ENCODE results near the gene CNTN3. TPM values are rescaled to one million over a fixed set of nuclear protein-coding genes. Genes with fewer than 3 reads are reported as not detected.

The CNTN3 gene
- total RNA-seq, 1 donor from 2014 or later, result not detected

DNA sequence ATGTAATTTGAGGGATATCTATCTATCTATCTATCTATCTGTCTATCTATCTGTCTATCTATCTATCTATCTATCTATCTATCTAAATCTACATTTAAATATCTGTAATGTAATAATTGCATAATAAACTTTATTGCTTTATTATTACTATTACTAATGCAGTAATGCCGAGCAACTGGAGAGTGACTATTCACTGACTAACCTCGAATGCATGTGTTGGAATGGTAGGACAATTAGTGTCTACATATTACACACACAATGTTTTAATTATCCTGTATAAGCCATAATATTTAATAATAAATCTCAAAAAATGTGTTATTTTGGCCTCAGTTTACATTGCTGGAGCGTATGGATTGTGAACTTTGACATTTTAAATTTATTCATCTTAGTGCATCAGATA, 25.2 kb upstream of the CNTN3 start:
- H3K27me3 Mint-ChIP-seq, result no peaks in the 10 kb centered on the region
- no peak overlapping the region for H3K4me3 Mint-ChIP-seq
- ChIA-PET POLR2A (no interaction called here), CTCF (no interaction called here)
- no peaks in the 10 kb centered on the region for H3K4me1 Mint-ChIP-seq
- no peaks in the 10 kb centered on the region for H3K36me3 Mint-ChIP-seq (ENCODE audit: low read depth)
- TF ChIP-seq, protein P1, sequence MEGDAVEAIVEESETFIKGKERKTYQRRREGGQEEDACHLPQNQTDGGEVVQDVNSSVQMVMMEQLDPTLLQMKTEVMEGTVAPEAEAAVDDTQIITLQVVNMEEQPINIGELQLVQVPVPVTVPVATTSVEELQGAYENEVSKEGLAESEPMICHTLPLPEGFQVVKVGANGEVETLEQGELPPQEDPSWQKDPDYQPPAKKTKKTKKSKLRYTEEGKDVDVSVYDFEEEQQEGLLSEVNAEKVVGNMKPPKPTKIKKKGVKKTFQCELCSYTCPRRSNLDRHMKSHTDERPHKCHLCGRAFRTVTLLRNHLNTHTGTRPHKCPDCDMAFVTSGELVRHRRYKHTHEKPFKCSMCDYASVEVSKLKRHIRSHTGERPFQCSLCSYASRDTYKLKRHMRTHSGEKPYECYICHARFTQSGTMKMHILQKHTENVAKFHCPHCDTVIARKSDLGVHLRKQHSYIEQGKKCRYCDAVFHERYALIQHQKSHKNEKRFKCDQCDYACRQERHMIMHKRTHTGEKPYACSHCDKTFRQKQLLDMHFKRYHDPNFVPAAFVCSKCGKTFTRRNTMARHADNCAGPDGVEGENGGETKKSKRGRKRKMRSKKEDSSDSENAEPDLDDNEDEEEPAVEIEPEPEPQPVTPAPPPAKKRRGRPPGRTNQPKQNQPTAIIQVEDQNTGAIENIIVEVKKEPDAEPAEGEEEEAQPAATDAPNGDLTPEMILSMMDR (IDR thresholded peaks at IDR 0.05), result no peak
- ATAC-seq (ENCODE audit: low read depth), result no peak
- peaks cover 4% of the 10 kb centered on the region for H3K9me3 Mint-ChIP-seq
- no peak overlapping the region for H3K27ac Mint-ChIP-seq
- DNase-seq, result no peak
- intact Hi-C loops (cut with micrococcal nuclease), result no loop called here

DNA sequence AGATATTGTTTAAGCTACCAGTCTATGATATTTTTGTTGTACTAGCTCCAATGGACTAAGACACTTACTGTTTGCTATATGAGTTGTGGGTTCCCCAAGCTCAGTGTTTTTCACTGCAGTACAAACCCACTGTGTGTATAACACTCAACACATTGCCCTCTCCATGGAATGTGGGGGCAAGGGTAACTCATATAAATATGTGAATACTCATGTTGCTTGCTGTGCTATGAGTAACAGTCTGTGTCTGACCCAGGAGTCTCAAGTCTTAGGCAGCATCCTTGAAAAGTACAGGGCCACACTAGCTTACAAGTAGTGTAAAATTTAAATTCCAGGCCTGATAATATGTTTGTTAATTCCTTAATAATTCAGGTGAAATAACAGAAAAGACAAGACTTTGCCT, 22.5 kb upstream of the CNTN3 start:
- ATAC-seq (ENCODE audit: low read depth) (no peak), DNase-seq (no peak)
- TF ChIP-seq, protein P1 (IDR thresholded peaks at IDR 0.05), result no peak
- no peaks in the 10 kb centered on the region for H3K27me3 Mint-ChIP-seq
- intact Hi-C loops (cut with micrococcal nuclease), result no loop called here
- H3K4me3 Mint-ChIP-seq, result no peak overlapping the region
- ChIA-PET POLR2A (no interaction called here), CTCF (no interaction called here)
- H3K9me3 Mint-ChIP-seq, result peaks cover 2% of the 10 kb centered on the region
- no peaks in the 10 kb centered on the region for H3K36me3 Mint-ChIP-seq (ENCODE audit: low read depth)
- H3K27ac Mint-ChIP-seq, result no peak overlapping the region
- H3K4me1 Mint-ChIP-seq, result no peaks in the 10 kb centered on the region

DNA sequence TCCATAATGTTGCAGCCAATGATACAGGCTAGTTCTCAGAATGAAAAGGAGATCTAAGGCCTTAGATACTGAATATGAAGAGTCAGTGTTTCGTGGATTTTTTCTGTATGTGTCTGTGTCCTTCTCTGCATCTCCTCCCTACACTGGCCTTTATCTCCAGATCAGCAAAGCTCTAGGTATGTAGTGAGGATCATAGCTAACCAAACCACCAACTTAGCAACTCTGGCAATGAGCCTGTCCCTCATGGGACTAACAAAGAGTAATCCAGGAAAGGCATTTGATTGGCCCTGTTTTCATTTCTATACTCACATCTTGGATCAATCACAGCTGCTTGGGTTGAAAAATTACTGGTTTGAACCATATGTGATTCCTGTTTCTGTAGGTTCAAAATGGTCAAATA, 18.6 kb upstream of the CNTN3 start:
- Mint-ChIP-seq H3K27me3 (no peaks in the 10 kb centered on the region), H3K27ac (no peak overlapping the region), H3K4me3 (no peak overlapping the region), H3K36me3 (ENCODE audit: low read depth) (no peaks in the 10 kb centered on the region), H3K4me1 (no peaks in the 10 kb centered on the region), H3K9me3 (no peaks in the 10 kb centered on the region)
- CTCF ChIA-PET, result no interaction called here
- intact Hi-C loops (cut with micrococcal nuclease), result no loop called here
- no peak for ATAC-seq (ENCODE audit: low read depth)
- TF ChIP-seq, protein P1 (IDR thresholded peaks at IDR 0.05), result no peak
- POLR2A ChIA-PET, result no interaction called here
- DNase-seq, result no peak

DNA sequence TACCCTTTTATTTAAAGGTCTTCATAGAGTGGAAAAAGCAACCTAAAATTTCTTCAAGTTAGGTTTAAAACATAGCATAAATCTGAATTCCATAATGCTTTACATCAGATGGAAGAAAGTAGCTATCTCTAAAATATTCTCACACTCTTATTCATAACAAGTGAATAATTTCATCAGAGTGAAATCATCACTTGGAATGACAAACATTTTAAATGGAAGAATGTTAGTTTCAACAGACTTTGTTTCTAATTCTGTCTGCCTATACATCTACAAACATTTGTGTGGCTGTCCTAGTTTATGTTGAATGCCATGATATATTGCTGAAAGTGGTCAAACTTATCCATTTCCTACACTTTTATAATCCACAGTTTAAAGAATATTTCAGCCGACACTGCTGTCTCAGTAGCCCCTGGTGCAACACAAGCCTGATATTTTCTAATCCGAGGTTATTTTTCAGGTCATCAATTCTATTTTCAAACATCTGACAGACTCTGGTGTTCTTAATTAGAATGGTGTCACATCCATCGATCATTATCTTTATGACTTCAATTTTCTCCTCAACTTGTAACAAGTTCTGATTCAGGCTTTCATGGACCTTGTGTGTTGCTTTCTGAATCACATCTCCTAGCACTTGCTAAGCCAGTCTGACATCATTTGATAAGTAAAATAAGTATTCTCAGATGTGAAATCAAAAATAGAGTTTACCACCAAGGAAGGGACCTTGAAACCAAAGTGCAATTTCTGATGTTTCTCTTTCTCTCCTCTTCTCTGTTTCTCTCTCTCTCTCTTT, 17.1 kb upstream of the CNTN3 start:
- H3K27me3 Mint-ChIP-seq, result no peaks in the 10 kb centered on the region
- no peak overlapping the region for H3K27ac Mint-ChIP-seq
- intact Hi-C loops (cut with micrococcal nuclease), result no loop called here
- ChIA-PET CTCF (no interaction called here), POLR2A (no interaction called here)
- no peaks in the 10 kb centered on the region for H3K4me1 Mint-ChIP-seq
- no peak overlapping the region for H3K4me3 Mint-ChIP-seq
- TF ChIP-seq, protein P1 (IDR thresholded peaks at IDR 0.05), result no peak
- DNase-seq (no peak), ATAC-seq (ENCODE audit: low read depth) (no peak)
- no peaks in the 10 kb centered on the region for H3K36me3 Mint-ChIP-seq (ENCODE audit: low read depth)
- no peaks in the 10 kb centered on the region for H3K9me3 Mint-ChIP-seq

DNA sequence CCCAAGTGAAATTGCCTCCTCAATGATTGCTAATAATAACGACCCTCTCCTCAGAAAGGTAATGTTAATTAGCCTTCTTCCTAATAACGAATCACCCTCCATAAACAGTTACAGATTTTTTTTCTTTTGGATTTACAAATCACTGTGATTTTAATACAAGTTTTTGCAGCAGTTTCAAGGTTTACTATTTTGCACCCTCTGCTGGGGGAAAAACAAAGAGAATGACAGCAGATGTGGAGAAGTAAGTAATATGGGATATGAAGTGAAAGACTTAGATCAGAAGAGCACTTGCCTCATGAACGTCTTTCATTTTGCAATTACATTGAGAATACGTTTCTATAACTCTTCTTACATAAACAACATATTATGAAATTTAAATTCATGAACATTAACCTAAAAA, 16.1 kb upstream of the CNTN3 start:
- intact Hi-C loops (cut with micrococcal nuclease), result no loop called here
- H3K36me3 Mint-ChIP-seq (ENCODE audit: low read depth), result no peaks in the 10 kb centered on the region
- ATAC-seq (ENCODE audit: low read depth) (no peak), DNase-seq (no peak)
- no peak overlapping the region for H3K4me3 Mint-ChIP-seq
- ChIA-PET POLR2A (no interaction called here), CTCF (no interaction called here)
- H3K9me3 Mint-ChIP-seq, result no peaks in the 10 kb centered on the region
- no peak overlapping the region for H3K27ac Mint-ChIP-seq
- H3K4me1 Mint-ChIP-seq, result no peaks in the 10 kb centered on the region
- no peaks in the 10 kb centered on the region for H3K27me3 Mint-ChIP-seq
- TF ChIP-seq, protein P1 (IDR thresholded peaks at IDR 0.05), result no peak
